ENCODE measurements around the gene CARD14. TPM values are rescaled to one million over a fixed set of nuclear protein-coding genes. Genes with fewer than 3 reads are reported as not detected.

The CARD14 gene
- total RNA-seq, 1 experiment from 2014 or later = 16.5 TPM

DNA sequence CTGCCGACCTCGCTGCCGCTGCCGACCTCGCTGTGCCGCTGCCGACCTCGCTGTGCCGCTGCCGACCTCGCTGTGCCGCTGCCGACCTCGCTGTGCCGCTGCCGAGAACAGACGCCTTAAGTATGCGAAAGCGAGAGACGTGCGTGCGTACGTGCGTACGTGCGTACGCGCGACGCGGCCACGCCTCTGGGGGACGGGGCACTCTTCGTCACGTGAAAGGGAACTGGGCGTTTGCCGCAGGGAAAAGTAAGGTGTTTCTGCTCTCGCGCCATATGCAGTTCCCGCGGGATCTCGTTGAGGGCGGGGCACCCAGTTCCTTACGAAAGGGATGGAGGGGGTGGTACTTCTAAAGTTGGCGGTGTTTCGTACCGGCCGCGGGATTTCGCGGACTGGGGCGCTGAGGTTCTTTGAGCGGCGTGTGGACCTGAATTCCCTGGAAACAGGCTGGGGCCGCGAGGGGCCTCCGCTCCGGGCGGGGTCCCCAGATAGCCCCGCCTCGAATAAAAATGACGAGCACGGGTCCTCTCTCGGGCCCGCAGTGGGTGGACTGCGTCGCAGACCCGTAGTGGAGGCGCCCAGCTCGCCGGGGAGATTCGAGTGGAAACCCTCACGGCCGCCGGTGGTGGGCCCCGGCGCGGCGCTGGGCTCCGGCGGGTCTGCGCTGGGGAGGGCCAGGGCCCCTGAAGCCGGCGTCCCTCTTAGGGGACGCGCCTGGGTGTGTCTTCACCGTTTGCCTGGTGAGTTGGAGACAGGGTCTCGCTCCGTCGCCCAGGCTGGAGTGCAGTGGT is 22.6 kb upstream of the CARD14 start, which contains the start of gene EIF4A3:
TSS of gene EIF4A3 (minus strand) at position 94 of the 788 bp plus-strand sequence. CDS start 167 bp downstream, outside the sequence.
- Histone ChIP-seq H3K4me3 (peak within 1 kb of the TSS; percentile 88), H3F3A (ENCODE audit: insufficient read depth, low read depth) (peaks cover 6% of the 10 kb centered on the region; the same call in 1 of the 2 replicates), H3K79me2 (ENCODE audit: low read depth) (peaks cover 58% of the 10 kb centered on the region), H3K9me2 (ENCODE audit: insufficient read depth) (no peaks in the 10 kb centered on the region), H4K20me1 (ENCODE audit: insufficient read depth) (peaks cover 35% of the 10 kb centered on the region), H3K27ac (peak within 1 kb of the TSS; percentile 55), H3K4me2 (peak within 1 kb of the TSS; percentile 86), H3K4me1 (replicated peaks; ENCODE audit: insufficient read depth) (peaks cover 30% of the 10 kb centered on the region), H3K9me3 (ENCODE audit: insufficient read depth, low read depth) (no peaks in the 10 kb centered on the region), H3K36me3 (ENCODE audit: low read depth) (no peaks in the 10 kb centered on the region), H2AFZ (peak within 1 kb of the TSS; percentile 87), H3K27me3 (ENCODE audit: insufficient read depth, low read depth) (no peaks in the 10 kb centered on the region)
- peak; percentile 91 to 97 for DNase-seq
- TF ChIP-seq, protein P1, sequence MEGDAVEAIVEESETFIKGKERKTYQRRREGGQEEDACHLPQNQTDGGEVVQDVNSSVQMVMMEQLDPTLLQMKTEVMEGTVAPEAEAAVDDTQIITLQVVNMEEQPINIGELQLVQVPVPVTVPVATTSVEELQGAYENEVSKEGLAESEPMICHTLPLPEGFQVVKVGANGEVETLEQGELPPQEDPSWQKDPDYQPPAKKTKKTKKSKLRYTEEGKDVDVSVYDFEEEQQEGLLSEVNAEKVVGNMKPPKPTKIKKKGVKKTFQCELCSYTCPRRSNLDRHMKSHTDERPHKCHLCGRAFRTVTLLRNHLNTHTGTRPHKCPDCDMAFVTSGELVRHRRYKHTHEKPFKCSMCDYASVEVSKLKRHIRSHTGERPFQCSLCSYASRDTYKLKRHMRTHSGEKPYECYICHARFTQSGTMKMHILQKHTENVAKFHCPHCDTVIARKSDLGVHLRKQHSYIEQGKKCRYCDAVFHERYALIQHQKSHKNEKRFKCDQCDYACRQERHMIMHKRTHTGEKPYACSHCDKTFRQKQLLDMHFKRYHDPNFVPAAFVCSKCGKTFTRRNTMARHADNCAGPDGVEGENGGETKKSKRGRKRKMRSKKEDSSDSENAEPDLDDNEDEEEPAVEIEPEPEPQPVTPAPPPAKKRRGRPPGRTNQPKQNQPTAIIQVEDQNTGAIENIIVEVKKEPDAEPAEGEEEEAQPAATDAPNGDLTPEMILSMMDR (conservative IDR thresholded peaks at IDR 0.05) = no peak
- TF ChIP-seq EZH2 (IDR thresholded peaks at IDR 0.05; ENCODE audit: low read depth) = no peak
- BruUV-seq (replicated peaks) = TSS peak; percentile 55
- ChIA-PET POLR2A (ENCODE audit: unreplicated experiment) (interaction anchor here (0.6 kb wide), 1 partner anchor 37 kb away, joined by 7 read pairs; no protein-coding TSS in a partner anchor), CTCF (no interaction called here)
- intact Hi-C loops (cut with micrococcal nuclease; ENCODE audit: unreplicated experiment) = loop anchor here (1.0 to 5.0 kb wide), 3 partner anchors 45 to 105 kb away; partner anchors contain the start of gene GAA

DNA sequence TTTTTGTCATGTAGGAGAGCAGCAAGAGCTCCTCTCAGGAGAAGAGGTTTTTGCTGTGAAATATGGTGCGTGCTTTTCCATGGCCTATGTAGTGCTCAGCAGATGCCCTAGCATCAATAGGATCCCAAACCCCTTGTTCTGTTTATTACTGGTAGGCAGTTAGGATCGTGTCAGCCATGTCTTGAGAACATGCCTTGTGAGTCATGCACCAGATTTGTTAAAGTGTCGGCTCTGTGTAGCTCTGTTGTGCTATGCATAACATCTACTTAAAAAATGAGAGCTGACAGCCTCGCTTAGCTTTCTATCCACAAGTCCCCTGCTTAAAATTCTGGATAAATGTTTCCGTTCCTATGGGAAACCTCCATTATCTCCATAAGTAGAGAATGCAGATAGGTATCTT is 18.5 kb upstream of the CARD14 start:
- no peaks in the 10 kb centered on the region for H3K9me3 ChIP-seq (ENCODE audit: insufficient read depth, low read depth)
- peak overlapping the region; percentile 26; the same call in 1 of the 2 replicates for H3K27ac ChIP-seq
- DNase-seq = no peak
- H2AFZ ChIP-seq = no peak overlapping the region
- intact Hi-C loops (cut with micrococcal nuclease; ENCODE audit: unreplicated experiment) = no loop called here
- H3K79me2 ChIP-seq (ENCODE audit: low read depth) = peaks cover 22% of the 10 kb centered on the region
- H4K20me1 ChIP-seq (ENCODE audit: insufficient read depth) = no peaks in the 10 kb centered on the region
- TF ChIP-seq, protein P1 (conservative IDR thresholded peaks at IDR 0.05) = no peak
- TF ChIP-seq EZH2 (IDR thresholded peaks at IDR 0.05; ENCODE audit: low read depth) = no peak
- H3K36me3 ChIP-seq (ENCODE audit: low read depth) = no peaks in the 10 kb centered on the region
- H3F3A ChIP-seq (ENCODE audit: insufficient read depth, low read depth) = peaks cover 8% of the 10 kb centered on the region; the same call in 1 of the 2 replicates
- ChIA-PET POLR2A (ENCODE audit: unreplicated experiment) (no interaction called here), CTCF (interaction anchor here (0.6 kb wide), 1 partner anchor 22 kb away, joined by 15 read pairs; no protein-coding TSS in a partner anchor)
- H3K4me1 ChIP-seq (replicated peaks; ENCODE audit: insufficient read depth) = peaks cover 19% of the 10 kb centered on the region
- H3K27me3 ChIP-seq (ENCODE audit: insufficient read depth, low read depth) = no peaks in the 10 kb centered on the region
- H3K4me3 ChIP-seq = no peak overlapping the region
- BruUV-seq (replicated peaks) = no TSS peak
- H3K4me2 ChIP-seq = no peak overlapping the region
- no peaks in the 10 kb centered on the region for H3K9me2 ChIP-seq (ENCODE audit: insufficient read depth)

DNA sequence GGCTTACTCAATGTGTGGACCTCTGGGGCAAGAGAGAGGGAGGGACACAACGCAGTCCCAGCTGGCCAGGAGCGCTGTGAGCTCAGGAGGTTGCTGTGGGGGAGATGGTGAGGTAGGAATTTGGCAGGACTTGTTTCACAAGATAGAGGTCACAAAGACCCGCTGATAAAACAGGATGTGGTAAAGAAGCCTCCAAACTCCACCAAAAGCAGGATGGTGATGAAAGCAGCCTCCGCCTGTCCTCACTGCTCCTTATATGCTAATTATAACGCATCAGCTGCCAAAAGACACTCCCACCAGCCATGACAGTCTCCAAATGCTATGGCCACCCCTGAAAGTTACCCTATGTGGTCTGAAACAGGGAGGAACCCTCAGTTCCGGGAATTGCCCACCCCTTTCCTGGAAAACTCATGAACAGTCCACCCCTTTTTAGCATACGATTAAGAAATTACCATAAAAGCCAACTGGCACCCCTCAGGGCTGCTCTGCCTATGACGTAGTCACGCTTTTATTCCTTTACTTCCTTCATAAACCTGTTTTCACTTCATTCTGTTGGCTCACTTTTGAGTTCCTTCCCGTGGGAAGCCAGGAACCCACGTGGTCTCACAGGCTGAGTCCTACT is 17.6 kb upstream of the CARD14 start:
- no peaks in the 10 kb centered on the region for H4K20me1 ChIP-seq (ENCODE audit: insufficient read depth)
- POLR2A ChIA-PET (ENCODE audit: unreplicated experiment) = interaction anchor here (0.6 kb wide), 1 partner anchor 33 kb away, joined by 4 read pairs; no protein-coding TSS in a partner anchor
- intact Hi-C loops (cut with micrococcal nuclease; ENCODE audit: unreplicated experiment) = no loop called here

More for the DNA sequence above, 17.6 kb upstream of the CARD14 start:
- Histone ChIP-seq H3K9me2 (ENCODE audit: insufficient read depth) (no peaks in the 10 kb centered on the region), H3K27ac (peak overlapping the region; percentile 33), H3K36me3 (ENCODE audit: low read depth) (no peaks in the 10 kb centered on the region), H3K79me2 (ENCODE audit: low read depth) (peaks cover 17% of the 10 kb centered on the region), H2AFZ (no peak overlapping the region), H3K4me1 (replicated peaks; ENCODE audit: insufficient read depth) (peaks cover 19% of the 10 kb centered on the region), H3K27me3 (ENCODE audit: insufficient read depth, low read depth) (no peaks in the 10 kb centered on the region), H3F3A (ENCODE audit: insufficient read depth, low read depth) (peaks cover 8% of the 10 kb centered on the region; the same call in 1 of the 2 replicates), H3K4me2 (peak overlapping the region; percentile 23), H3K4me3 (no peak overlapping the region), H3K9me3 (ENCODE audit: insufficient read depth, low read depth) (no peaks in the 10 kb centered on the region)
- CTCF ChIA-PET = no interaction called here
- TF ChIP-seq, protein P1 (conservative IDR thresholded peaks at IDR 0.05) = no peak
- TF ChIP-seq EZH2 (IDR thresholded peaks at IDR 0.05; ENCODE audit: low read depth) = no peak
- peak in 1 of 2 experiments; percentile 69 for DNase-seq
- no TSS peak for BruUV-seq (replicated peaks)

All from PC-9 (cell line).